Measurements from ENCODE around the gene QRICH2. TPM values are rescaled to one million over a fixed set of nuclear protein-coding genes. Genes with fewer than 3 reads are reported as not detected.

QRICH2 gene
- total and polyA plus RNA-seq, 4 donors, result 0.56 to 6.1 (median 0.67) TPM

GRCh38 chr17:76276461-76277299, 31.4 kb downstream of the QRICH2 start:
- no peaks in the 10 kb centered on the region for H3K9me3 ChIP-seq (ENCODE audit: control insufficient read depth in 4 of 4, low read length in 3 of 4)
- H3K9ac ChIP-seq (ENCODE audit: low read depth in 1 of 2, low read length in 2 of 2), result no peak overlapping the region
- H3K27me3 ChIP-seq (ENCODE audit: control insufficient read depth in 4 of 4, insufficient read depth in 4 of 4, low read length in 3 of 4), result no peaks in the 10 kb centered on the region
- peaks cover 2 to 16% (median 6%) of the 10 kb centered on the region in 4 donors for H3K4me1 ChIP-seq (ENCODE audit: control insufficient read depth in 4 of 4, insufficient read depth in 4 of 4, low read length in 3 of 4)
- peaks cover 0 to 1% (median 0%) of the 10 kb centered on the region in 4 donors for H3K36me3 ChIP-seq (ENCODE audit: control insufficient read depth in 4 of 4, insufficient read depth in 3 of 4, low read depth in 1 of 4, low read length in 3 of 4)
- no peak for DNase-seq (ENCODE audit: low spot score)
- TF ChIP-seq, protein P1, sequence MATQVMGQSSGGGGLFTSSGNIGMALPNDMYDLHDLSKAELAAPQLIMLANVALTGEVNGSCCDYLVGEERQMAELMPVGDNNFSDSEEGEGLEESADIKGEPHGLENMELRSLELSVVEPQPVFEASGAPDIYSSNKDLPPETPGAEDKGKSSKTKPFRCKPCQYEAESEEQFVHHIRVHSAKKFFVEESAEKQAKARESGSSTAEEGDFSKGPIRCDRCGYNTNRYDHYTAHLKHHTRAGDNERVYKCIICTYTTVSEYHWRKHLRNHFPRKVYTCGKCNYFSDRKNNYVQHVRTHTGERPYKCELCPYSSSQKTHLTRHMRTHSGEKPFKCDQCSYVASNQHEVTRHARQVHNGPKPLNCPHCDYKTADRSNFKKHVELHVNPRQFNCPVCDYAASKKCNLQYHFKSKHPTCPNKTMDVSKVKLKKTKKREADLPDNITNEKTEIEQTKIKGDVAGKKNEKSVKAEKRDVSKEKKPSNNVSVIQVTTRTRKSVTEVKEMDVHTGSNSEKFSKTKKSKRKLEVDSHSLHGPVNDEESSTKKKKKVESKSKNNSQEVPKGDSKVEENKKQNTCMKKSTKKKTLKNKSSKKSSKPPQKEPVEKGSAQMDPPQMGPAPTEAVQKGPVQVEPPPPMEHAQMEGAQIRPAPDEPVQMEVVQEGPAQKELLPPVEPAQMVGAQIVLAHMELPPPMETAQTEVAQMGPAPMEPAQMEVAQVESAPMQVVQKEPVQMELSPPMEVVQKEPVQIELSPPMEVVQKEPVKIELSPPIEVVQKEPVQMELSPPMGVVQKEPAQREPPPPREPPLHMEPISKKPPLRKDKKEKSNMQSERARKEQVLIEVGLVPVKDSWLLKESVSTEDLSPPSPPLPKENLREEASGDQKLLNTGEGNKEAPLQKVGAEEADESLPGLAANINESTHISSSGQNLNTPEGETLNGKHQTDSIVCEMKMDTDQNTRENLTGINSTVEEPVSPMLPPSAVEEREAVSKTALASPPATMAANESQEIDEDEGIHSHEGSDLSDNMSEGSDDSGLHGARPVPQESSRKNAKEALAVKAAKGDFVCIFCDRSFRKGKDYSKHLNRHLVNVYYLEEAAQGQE (IDR thresholded peaks at IDR 0.05), result no peak
- TF ChIP-seq YY1 (IDR thresholded peaks at IDR 0.05), result no peak
- no peak for TF ChIP-seq HNF4G (IDR thresholded peaks at IDR 0.05)
- TF ChIP-seq NR2F2 (IDR thresholded peaks at IDR 0.05), result no peak
- no peak for TF ChIP-seq ZBTB33 (IDR thresholded peaks at IDR 0.05)
- no peak for TF ChIP-seq RXRA (IDR thresholded peaks at IDR 0.05)
- no peak for TF ChIP-seq GABPA (IDR thresholded peaks at IDR 0.05 in 1 of 2, conservative IDR thresholded peaks at IDR 0.05 in 1 of 2)
- H3K4me3 ChIP-seq (ENCODE audit: low read depth in 1 of 3, low read length in 3 of 3), result no peak overlapping the region
- WGBS, result 96% methylated on average over 19 of the region's 19 CpGs
- H3K27ac ChIP-seq (ENCODE audit: low read depth in 1 of 2, low read length in 2 of 2), result no peak overlapping the region

GRCh38 chr17:76276069-76276431, 32.0 kb downstream of the QRICH2 start:
- H3K27me3 ChIP-seq (ENCODE audit: control insufficient read depth in 4 of 4, insufficient read depth in 4 of 4, low read length in 3 of 4), result no peaks in the 10 kb centered on the region
- WGBS, result 88% methylated on average over 11 of the region's 11 CpGs
- H3K9ac ChIP-seq (ENCODE audit: low read depth in 1 of 2, low read length in 2 of 2), result no peak overlapping the region
- TF ChIP-seq RXRA (IDR thresholded peaks at IDR 0.05) (no peak), ZBTB33 (IDR thresholded peaks at IDR 0.05) (no peak), YY1 (IDR thresholded peaks at IDR 0.05) (no peak), EGR1 (IDR thresholded peaks at IDR 0.05; ENCODE audit: low read depth in 2 of 2) (no peak), RAD21 (IDR thresholded peaks at IDR 0.05) (no peak), FOXA2 (IDR thresholded peaks at IDR 0.05) (no peak), CTCF (IDR thresholded peaks at IDR 0.05; ENCODE audit: low read depth, low read length, missing input control) (no peak)
- TF ChIP-seq, protein P2, sequence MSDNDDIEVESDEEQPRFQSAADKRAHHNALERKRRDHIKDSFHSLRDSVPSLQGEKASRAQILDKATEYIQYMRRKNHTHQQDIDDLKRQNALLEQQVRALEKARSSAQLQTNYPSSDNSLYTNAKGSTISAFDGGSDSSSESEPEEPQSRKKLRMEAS (IDR thresholded peaks at IDR 0.05), result no peak
- no peak overlapping the region for H3K4me3 ChIP-seq (ENCODE audit: low read depth in 1 of 3, low read length in 3 of 3)
- H3K4me1 ChIP-seq (ENCODE audit: control insufficient read depth in 4 of 4, insufficient read depth in 4 of 4, low read length in 3 of 4), result peaks cover 7 to 15% (median 10%) of the 10 kb centered on the region in 4 donors
- DNase-seq (ENCODE audit: low spot score), result no peak
- H3K9me3 ChIP-seq (ENCODE audit: control insufficient read depth in 4 of 4, low read length in 3 of 4), result no peaks in the 10 kb centered on the region
- H3K36me3 ChIP-seq (ENCODE audit: control insufficient read depth in 4 of 4, insufficient read depth in 3 of 4, low read depth in 1 of 4, low read length in 3 of 4), result peaks cover 0 to 1% (median 0%) of the 10 kb centered on the region in 4 donors
- H3K27ac ChIP-seq (ENCODE audit: low read depth in 1 of 2, low read length in 2 of 2), result no peak overlapping the region

Measured in liver (tissue), 9 donors.